LHCN-M2 (cell line): ENCODE measurements around the gene GSTK1. TPM values are rescaled to one million over a fixed set of nuclear protein-coding genes. Genes with fewer than 3 reads are reported as not detected.
"Not testable (repeated sequence)": the region's sequence is repeated elsewhere in the genome, so short reads cannot be mapped to it uniquely, and the experiment has no call there.

Experiments
- DNase-seq: peaks from one replicate; pipeline ENCODE4 v3.0.0-alpha.2; 2012; ENCODE audit warnings: low read depth
- total RNA-seq: library from RNA; depleted of rRNA; stranded (reverse); fragments of >200 nt; gene quantifications from 2 replicates; pipeline ENCODE4 v1.2.3, GENCODE V29; 2014

GSTK1 gene
- total RNA-seq, 1 experiment from 2014 or later = 262 TPM

- DNase-seq = no peak
Observed at GRCh38 chr7:143269251-143269650, 6.0 kb downstream of the GSTK1 start.

GRCh38 chr7:143271240-143271639 lies 8.0 kb downstream of the GSTK1 start:
- DNase-seq = no peak

GRCh38 chr7:143272871-143273270 lies 9.6 kb downstream of the GSTK1 start:
- DNase-seq = no peak

- DNase-seq = peak; percentile 82
Observed at GRCh38 chr7:143279186-143280098, 16.2 kb downstream of the GSTK1 start.

- no peak for DNase-seq
Observed at GRCh38 chr7:143280160-143280559, 16.9 kb downstream of the GSTK1 start.

- no peak for DNase-seq
Observed at GRCh38 chr7:143280566-143280965, 17.3 kb downstream of the GSTK1 start.

GRCh38 chr7:143281529-143281928 lies 18.3 kb downstream of the GSTK1 start:
- DNase-seq = no peak

GRCh38 chr7:143282124-143282523 lies 18.9 kb downstream of the GSTK1 start:
- no peak for DNase-seq

- DNase-seq = no peak
Observed at GRCh38 chr7:143283381-143283780, 20.1 kb downstream of the GSTK1 start.

- no peak for DNase-seq
Observed at GRCh38 chr7:143284591-143285469, 21.6 kb downstream of the GSTK1 start, which contains the start of gene TMEM139. Gene TMEM139, plus strand, starts transcription at chr7:143284958. Its CDS starts 1,000 bp downstream, at chr7:143285958.

GRCh38 chr7:143285470-143285778 lies 22.2 kb downstream of the GSTK1 start:
- DNase-seq = no peak

- DNase-seq = no peak
Observed at GRCh38 chr7:143285806-143286521, 22.7 kb downstream of the GSTK1 start.

- DNase-seq = no peak
Observed at GRCh38 chr7:143286522-143286890, 23.3 kb downstream of the GSTK1 start.

GRCh38 chr7:143287339-143287934 lies 24.2 kb downstream of the GSTK1 start:
- no peak for DNase-seq

- DNase-seq = peak; percentile 98
Observed at GRCh38 chr7:143287935-143288826, 24.9 kb downstream of the GSTK1 start, which contains the start of gene CASP2. Gene CASP2, plus strand, starts transcription at chr7:143288351. Its CDS starts 105 bp downstream, at chr7:143288456.

- DNase-seq = peak; percentile 37
Observed at GRCh38 chr7:143288836-143289235, 25.6 kb downstream of the GSTK1 start.

GRCh38 chr7:143289421-143289820 lies 26.2 kb downstream of the GSTK1 start:
- DNase-seq = peak; percentile 26

- DNase-seq = not testable (repeated sequence)
Observed at GRCh38 chr7:143289888-143290287, 26.6 kb downstream of the GSTK1 start.

- no peak for DNase-seq
Observed at GRCh38 chr7:143290293-143290692, 27.1 kb downstream of the GSTK1 start.

- no peak for DNase-seq
Observed at GRCh38 chr7:143292876-143293275, 29.6 kb downstream of the GSTK1 start.
